ENCODE data around the gene ZDHHC20.
A peak's percentile ranks its signal among the peaks of the same experiment; 100 is the strongest.

Gene ZDHHC20

DNA sequence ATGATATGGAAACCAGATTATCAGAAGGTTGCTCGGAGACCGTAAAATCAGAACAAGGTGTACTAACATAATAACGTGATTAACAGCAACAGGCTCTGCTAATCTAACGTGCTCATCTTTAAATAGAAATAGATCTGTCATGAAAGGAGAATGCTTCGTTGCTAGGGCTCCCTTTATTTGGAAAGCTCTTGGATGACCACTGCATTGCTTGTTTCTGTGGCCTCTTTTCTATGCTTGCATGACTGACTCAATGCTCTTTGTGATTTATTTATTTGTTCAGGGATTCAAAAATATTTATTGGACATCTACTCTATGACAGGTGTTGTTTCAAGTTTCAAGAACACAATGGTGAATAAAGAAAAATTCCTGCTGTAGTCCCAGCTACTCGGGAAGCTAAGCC lies 22.3 kb upstream of the ZDHHC20 start:
- no peak overlapping the region for H3K4me3 ChIP-seq (ENCODE audit: low read depth, low read length)
- DNase-seq (ENCODE audit: low read depth) = no peak
- TF ChIP-seq, protein P1, sequence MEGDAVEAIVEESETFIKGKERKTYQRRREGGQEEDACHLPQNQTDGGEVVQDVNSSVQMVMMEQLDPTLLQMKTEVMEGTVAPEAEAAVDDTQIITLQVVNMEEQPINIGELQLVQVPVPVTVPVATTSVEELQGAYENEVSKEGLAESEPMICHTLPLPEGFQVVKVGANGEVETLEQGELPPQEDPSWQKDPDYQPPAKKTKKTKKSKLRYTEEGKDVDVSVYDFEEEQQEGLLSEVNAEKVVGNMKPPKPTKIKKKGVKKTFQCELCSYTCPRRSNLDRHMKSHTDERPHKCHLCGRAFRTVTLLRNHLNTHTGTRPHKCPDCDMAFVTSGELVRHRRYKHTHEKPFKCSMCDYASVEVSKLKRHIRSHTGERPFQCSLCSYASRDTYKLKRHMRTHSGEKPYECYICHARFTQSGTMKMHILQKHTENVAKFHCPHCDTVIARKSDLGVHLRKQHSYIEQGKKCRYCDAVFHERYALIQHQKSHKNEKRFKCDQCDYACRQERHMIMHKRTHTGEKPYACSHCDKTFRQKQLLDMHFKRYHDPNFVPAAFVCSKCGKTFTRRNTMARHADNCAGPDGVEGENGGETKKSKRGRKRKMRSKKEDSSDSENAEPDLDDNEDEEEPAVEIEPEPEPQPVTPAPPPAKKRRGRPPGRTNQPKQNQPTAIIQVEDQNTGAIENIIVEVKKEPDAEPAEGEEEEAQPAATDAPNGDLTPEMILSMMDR (IDR thresholded peaks at IDR 0.05; ENCODE audit: low read depth, low read length) = no peak
- no peak for TF ChIP-seq POLR2A (IDR thresholded peaks at IDR 0.05; ENCODE audit: extremely low read depth, insufficient read length)
- TF ChIP-seq MYC (IDR thresholded peaks at IDR 0.05; ENCODE audit: low read depth, low read length) = no peak
- TF ChIP-seq, protein P2, sequence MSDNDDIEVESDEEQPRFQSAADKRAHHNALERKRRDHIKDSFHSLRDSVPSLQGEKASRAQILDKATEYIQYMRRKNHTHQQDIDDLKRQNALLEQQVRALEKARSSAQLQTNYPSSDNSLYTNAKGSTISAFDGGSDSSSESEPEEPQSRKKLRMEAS (IDR thresholded peaks at IDR 0.05; ENCODE audit: low read depth, low read length) = no peak

DNA sequence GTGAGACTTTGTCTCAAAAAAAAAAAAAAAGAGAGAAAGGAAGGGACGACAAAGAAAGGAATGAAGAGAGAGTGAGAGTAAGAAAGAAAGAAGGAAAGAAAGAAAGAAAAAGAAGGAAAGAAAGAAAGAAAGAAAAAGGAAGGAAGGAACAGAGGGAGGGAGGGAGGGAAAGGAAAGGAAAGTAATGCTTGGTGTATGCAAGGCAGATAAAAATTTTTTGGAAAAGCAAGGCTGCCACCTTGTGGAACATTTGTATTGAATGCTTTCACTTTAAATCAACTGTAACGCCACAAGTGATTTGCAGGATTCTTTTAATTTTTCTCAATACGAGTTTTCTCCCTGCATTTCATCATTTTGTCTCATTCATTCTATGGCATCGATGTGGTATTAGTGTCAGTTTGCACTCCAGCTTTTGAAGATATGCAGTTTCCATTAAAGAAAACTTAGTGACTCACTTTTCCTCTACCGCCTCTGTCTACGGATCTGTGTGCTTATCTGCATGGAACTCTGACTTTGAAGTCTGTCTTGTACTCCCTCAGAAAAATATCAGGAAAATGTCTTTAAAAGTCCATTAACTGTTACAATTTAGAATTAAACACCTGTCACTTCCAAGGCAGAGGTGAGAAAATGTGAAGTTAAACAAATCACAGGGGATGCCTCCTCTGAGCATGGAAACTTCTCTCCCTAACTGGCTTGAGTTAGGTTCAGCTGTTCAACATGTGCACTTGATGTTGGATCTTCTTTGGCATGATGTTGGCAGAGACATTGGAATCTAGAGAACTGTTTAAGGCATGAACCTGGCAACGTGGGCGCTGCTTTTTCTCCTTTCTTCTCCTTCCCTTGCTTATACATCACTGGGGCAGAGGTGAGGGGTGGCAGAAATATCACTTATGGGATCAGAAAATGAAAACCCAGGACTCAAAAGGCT lies 20.0 kb upstream of the ZDHHC20 start:
- DNase-seq (ENCODE audit: low read depth) = peak; percentile 83
- H3K4me3 ChIP-seq (ENCODE audit: low read depth, low read length) = no peak overlapping the region
- no peak for TF ChIP-seq MYC (IDR thresholded peaks at IDR 0.05; ENCODE audit: low read depth, low read length)
- TF ChIP-seq POLR2A (IDR thresholded peaks at IDR 0.05; ENCODE audit: extremely low read depth, insufficient read length) = no peak
- TF ChIP-seq, protein P1 (IDR thresholded peaks at IDR 0.05; ENCODE audit: low read depth, low read length) = peak; percentile 9

DNA sequence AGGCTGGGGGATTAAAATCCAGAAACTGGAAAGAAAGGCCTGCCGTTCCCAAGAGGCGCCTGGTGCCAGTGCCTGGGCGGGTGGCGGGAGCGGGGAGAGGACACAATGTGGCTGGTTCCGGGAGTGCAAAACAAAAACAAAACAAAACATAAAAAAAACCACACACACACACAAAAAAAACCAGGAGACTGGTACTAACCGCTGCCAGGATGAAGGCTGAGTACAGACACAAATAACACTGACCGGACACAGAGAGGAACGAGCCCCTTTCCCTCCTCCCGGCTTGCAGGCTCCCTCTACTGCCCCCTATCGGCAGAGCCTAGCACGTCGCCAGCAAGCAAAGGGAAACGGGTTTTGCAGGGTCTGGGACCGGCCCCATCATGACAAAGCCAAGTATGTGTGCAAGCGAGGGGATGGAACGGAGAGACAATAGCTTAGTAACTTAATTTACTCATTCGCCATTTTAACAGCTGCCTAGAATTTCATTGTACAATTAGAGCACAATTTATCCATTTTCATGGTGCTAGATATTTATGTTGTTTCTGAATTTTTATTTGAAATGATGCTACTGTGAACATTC lies 17.9 kb upstream of the ZDHHC20 start:
- peak; percentile 94 for DNase-seq (ENCODE audit: low read depth)
- H3K4me3 ChIP-seq (ENCODE audit: low read depth, low read length) = peak overlapping the region; percentile 16
- 0 out of 2 replicates have a peak, but pooled peaks have one; percentile 19 for TF ChIP-seq MYC (IDR thresholded peaks at IDR 0.05; ENCODE audit: low read depth, low read length)
- no peak for TF ChIP-seq POLR2A (IDR thresholded peaks at IDR 0.05; ENCODE audit: extremely low read depth, insufficient read length)
- TF ChIP-seq, protein P2 (IDR thresholded peaks at IDR 0.05; ENCODE audit: low read depth, low read length) = peak; percentile 44; the same call in 1 of the 2 replicates
- TF ChIP-seq, protein P1 (IDR thresholded peaks at IDR 0.05; ENCODE audit: low read depth, low read length) = peak; percentile 97

DNA sequence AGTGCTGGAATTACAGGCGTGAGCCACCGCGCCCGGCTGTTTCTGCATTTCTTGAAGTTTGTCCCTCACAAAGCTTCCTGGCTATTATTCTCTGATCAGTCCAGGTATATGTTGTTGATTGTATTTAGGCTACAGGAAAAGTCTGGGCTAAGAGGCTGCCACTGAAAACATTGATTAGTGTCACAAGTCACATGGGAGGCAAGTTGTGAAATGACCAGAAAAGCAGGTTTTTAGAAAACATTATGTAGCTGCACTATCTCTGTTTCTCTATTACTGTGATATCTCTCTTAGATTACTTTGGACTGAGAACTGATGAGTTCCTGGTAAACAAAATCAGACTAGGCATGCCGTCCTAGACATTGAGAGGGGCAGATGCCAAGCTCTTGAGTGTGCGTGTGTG lies 16.0 kb upstream of the ZDHHC20 start:
- no peak for DNase-seq (ENCODE audit: low read depth)
- no peak for TF ChIP-seq MYC (IDR thresholded peaks at IDR 0.05; ENCODE audit: low read depth, low read length)
- TF ChIP-seq, protein P2 (IDR thresholded peaks at IDR 0.05; ENCODE audit: low read depth, low read length) = no peak
- TF ChIP-seq, protein P1 (IDR thresholded peaks at IDR 0.05; ENCODE audit: low read depth, low read length) = no peak
- no peak for TF ChIP-seq POLR2A (IDR thresholded peaks at IDR 0.05; ENCODE audit: extremely low read depth, insufficient read length)
- no peak overlapping the region for H3K4me3 ChIP-seq (ENCODE audit: low read depth, low read length)

DNA sequence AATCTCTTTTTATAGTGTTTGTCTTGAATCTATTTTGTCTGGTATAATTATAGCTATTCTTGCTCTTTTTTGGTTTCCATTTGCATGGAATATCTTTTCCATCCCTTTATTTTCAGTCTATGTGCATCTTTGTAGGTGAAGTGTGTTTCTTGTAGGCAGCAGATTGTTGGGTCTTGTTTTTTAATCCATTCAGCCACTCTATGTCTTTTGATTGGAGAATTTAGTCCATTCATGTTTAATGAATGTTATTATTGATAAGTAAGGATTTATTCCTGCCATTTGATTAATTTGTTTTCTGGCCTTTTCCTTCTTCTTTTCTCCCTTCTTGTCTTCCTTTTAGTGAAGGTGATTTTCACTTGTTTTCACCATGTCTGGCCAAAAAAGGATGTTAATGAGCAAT lies 11.7 kb upstream of the ZDHHC20 start:
- H3K4me3 ChIP-seq (ENCODE audit: low read depth, low read length) = no peak overlapping the region
- no peak for DNase-seq (ENCODE audit: low read depth)
- TF ChIP-seq, protein P2 (IDR thresholded peaks at IDR 0.05; ENCODE audit: low read depth, low read length) = no peak
- no peak for TF ChIP-seq MYC (IDR thresholded peaks at IDR 0.05; ENCODE audit: low read depth, low read length)
- no peak for TF ChIP-seq POLR2A (IDR thresholded peaks at IDR 0.05; ENCODE audit: extremely low read depth, insufficient read length)
- TF ChIP-seq, protein P1 (IDR thresholded peaks at IDR 0.05; ENCODE audit: low read depth, low read length) = no peak
